Measurements from ENCODE around the gene LPCAT1.

GRCh38 chr5:1503241-1504068 lies 20.3 kb downstream of the LPCAT1 start:
- TF ChIP-seq CTCF (IDR thresholded peaks at IDR 0.05; ENCODE audit: low read depth, low read length, poor library complexity, severe bottlenecking): no peak
- no peak for TF ChIP-seq EZH2phosphoT487 (IDR thresholded peaks at IDR 0.05; ENCODE audit: borderline replicate concordance, low read length)
